Measurements from ENCODE around the gene MTA3.

The MTA3 gene

DNA sequence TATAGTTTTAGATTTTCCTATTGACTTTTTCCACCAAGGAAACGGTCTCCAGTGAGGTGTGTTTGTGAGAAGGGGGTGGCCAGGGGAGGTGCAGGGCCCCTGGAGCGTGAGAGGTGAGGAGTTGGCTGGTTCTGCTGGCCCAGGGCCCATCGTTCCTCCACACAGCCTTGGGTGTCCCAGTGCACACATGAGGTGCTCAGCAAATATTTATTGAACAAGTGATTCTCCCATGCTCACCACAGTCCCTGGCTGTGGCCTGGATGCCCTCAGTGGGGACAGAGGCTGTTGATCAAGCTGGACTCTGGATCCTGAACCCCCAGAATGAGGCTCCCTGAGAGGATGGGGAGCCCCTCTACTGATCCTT, 219.0 kb downstream of the MTA3 start:
- no peak for DNase-seq (ENCODE audit: low read depth)

DNA sequence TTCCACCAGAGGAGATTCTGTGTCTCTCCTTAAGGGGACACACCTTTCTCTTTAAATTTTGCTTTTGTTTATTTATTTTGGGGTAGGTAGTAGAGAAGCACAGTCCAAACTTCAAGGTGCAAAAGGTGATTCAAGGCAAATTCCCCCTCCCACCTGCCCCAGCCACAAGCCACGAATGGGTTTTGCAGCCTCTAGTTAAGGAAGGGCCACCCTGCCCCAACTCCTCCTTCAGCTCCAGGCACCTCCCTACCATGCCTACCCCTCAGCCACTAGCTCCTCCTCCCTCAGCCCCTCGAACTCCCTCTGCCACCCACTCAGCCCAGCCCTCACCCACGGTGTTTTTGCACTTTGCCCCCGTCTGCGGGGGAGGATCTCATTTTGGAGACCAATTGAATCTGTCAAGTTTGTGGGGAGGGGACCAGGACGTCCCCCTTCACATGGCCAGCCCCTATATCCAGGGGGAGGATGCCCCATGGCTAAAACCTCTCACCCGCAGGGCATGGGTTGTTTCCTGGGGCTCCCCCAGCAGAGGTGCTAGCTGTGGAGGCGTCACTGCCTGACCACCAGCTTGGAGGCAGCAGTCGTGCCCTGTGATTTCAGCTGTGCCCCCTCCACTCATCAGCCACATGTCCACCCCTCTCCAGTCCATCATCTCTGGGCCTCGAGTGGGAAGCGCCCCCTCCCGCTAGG, 219.5 kb downstream of the MTA3 start:
- no peak for DNase-seq (ENCODE audit: low read depth)

DNA sequence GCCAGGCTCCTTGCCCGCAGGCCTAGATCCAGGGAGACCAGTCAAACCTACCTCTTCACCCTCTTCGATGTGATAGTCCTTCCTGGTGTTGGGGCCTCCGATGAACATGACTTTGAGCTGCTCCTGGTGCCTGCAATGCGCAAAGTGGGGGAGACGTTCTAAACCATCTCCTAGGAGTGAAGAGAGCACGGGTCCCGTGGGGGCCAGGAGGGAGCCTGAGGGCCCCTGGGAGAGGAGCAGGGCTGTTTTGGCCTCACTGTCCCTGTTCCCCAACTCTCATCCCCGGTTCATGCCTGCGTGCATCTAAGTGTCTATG, 220.0 kb downstream of the MTA3 start:
- DNase-seq (ENCODE audit: low read depth), result no peak

DNA sequence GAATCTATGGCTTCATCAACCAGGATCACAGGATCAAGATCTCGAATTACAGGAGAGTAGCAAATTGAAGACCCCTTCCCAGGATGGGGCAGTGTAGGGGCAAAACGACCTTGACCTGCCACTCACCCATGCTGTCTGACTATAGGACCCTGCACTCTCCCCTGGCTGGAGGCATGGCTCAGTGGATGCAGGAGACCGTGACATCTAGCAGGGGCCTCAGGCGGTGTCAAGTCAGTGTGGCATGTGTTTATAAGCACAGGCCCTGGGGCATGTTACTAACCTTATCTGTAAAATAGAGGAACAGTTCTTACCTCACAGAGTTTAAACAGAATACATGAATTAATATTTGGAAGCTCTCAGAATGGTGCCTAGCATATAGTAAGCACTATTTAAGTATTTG, 220.4 kb downstream of the MTA3 start:
- DNase-seq (ENCODE audit: low read depth), result no peak

- no peak for DNase-seq (ENCODE audit: low read depth)
Observed at GRCh38 chr2:42789751-42790150, 221.3 kb downstream of the MTA3 start.

DNA sequence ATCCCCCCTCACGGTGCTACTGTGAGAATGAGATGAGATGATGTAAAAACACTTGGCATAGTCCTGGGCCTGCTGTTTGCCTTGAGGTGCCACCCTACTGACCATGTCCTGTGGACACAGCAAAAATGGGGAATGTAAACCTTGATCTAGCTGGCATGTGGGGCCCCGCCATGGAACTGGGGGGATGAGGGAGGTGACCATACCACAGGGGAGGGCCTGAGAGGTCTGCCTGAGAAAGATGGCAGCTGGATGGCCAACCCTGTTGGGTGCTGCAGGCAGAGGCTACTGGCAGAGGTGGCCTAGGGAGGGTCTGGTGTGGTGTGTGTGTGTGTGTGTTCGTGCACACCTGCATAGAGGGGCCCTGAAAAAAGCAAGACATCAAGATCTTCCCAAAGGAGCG, 223.2 kb downstream of the MTA3 start:
- DNase-seq (ENCODE audit: low read depth), result no peak

DNA sequence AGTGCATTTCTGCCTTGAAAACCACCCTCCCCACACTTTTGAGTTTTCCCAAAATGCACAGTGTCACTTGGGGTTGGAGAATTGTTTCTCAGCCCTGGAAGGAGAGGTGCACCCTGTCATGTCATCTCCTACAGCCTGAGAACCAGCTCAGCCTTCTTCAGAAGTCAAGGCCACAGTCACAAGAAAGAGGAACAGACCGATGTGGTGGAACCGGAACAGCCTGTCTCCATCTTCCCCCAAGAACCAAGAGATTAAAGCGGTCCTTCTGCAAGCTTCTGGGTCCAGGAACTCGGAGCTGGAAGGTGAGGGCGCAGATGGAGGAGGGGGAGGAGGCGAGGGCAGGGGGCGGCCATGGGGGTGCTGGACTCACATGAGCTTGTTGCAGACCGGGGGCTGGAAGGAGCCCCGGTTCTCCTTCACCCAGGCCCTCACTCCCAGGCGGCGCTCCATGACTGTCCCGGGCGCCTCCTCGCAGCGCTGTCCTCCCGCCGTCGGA, 223.7 kb downstream of the MTA3 start:
- DNase-seq (ENCODE audit: low read depth), result no peak

- DNase-seq (ENCODE audit: low read depth), result no peak
Observed at GRCh38 chr2:42792583-42793333, 224.3 kb downstream of the MTA3 start, which contains the start of gene HAAO. Gene HAAO (minus strand): TSS chr2:42792583. CDS start chr2:42792536, 47 bp downstream.

DNA sequence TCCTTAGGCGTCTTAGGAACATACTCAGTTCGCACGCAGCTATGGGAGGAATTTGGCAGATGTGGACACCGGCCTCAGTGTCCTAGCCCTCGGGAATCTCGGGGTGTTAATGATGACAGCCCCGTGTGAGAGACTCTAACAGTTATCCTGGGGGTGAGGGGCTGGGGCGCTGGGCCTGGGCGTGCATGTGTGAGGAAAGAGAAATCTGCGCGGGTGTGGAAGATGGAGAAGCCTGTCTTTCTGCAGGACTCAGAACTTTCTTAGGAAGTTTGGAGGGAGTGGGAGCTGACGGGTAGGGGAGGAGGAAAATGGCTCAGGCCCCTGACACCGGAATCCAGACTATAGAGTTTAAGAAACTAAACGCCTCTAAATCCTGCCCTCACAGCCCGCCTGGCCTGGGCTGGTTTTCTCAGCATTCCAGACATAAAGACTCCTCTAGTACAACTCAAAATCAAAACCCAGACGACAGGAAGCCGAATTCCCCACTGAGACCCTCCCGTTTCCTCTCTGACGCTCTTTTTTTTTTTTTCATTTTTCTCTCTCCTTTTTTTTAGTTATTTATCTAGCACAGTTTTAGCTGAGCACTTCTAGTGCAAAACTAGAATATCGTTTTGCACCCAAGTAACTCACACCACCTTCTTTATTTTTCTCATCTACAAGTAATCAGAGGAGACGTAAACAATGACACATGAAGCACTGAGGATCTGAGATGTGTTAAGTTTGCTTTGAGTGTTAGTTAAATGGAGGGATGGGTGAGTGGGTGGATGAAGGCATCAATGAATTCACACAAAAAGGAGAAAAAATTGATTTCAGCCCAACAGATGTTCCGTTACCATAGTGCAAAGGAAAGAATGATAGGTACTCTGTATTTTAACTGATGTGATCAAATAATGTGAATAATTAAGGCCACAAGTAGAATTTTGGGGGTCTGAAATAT, 225.2 kb downstream of the MTA3 start:
- DNase-seq (ENCODE audit: low read depth), result no peak

DNA sequence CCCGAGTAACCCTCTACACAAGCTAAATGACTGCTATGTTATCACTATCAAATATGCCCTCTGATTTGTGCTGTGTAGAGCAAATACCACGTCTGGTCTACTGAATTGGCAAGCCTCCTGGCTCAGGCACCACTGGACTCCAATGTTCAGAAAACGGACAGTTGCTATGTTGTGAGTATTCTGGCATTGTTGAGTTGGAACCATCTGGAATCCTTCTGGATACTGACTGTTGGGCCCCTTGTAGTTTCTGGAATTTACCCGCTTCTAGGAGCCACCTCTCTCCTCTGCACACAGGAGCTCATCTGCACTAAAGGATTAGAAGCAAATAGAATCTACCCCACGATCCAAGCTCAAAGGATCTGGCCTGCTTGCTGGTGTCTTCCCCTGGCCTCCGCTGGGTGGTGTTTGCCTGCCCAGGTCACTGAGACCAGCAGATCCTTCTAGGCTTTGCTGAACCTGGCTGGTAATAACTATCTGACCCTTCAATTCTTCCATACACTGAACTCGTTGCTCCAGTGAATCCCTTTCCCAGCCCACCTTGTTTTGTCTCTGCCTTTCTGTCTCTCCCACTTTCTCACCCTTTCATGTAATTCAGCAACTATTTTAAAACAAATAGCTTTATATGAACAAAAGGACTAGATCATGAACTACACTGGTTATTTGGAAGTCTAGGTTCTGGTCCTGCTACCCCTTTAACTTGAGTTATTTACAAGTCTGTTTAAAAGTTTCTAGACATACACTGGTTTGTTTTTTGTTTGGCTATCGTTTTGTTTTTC, 226.0 kb downstream of the MTA3 start:
- DNase-seq (ENCODE audit: low read depth), result no peak

- no peak for DNase-seq (ENCODE audit: low read depth)
Observed at GRCh38 chr2:42795275-42795674, 226.8 kb downstream of the MTA3 start.

DNA sequence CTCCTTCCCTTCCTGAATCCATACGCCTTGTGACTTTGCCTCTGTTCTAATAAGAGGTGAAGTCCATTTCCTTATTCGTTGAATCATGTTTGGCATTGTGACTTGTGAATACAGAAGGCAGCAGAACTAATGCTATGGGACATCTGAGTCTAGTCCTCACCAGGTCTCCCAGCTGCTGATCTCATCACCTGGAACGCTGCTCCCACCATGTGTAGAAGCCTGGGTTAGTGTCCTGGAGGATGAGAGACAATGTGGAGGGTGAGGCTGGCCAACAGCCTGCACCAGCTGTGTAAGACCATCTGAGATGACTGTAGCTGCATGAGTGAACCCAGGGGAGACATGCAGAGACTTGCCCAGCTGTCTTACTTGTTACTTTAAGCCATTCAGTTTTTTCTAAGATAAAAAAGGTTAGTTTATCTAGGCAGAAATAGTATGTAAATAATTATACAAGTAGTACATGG, 227.4 kb downstream of the MTA3 start:
- DNase-seq (ENCODE audit: low read depth), result no peak

DNA sequence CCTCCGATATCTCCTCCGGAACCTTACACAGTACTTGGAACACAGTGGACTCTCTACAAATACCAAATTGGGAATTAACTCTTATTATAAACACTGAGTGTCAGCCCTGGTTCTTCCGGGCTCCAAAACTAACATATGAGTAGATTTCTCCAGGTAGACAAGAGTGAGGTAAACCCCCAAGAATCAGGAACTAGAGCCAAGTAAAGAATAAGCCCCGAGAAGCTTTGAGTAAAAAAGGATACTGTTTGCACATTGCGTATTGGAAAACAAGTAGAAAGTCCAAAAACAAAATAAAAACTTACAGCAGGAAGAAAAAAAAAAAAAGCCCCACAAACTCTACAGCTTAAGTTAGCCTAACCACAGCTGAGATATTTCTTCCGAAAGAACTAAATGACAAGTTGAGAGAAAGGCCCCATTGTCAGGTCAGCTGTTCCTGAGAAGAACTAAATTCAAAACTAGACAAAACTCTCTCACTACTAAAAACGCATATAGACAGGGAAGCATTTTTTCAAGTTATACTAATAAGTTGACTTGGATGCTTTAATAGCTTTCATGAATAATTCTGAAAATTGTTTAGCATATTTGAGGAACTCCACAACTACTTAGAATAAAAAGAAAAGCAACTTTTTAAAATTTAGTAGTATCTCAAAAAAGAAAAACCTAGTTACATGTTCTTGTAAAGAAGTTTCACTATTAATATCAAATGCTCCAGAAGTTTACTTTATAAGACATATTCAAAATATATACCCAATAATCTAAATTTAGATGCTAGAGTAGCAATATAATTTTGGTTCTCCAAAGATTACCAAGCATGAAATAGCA, 228.2 kb downstream of the MTA3 start:
- DNase-seq (ENCODE audit: low read depth), result no peak

GRCh38 chr2:42797281-42797680, 228.8 kb downstream of the MTA3 start:
- DNase-seq (ENCODE audit: low read depth), result no peak

- DNase-seq (ENCODE audit: low read depth), result no peak
Observed at GRCh38 chr2:42799881-42800280, 231.4 kb downstream of the MTA3 start.

- DNase-seq (ENCODE audit: low read depth), result no peak
Observed at GRCh38 chr2:42800461-42800962, 232.1 kb downstream of the MTA3 start.

DNA sequence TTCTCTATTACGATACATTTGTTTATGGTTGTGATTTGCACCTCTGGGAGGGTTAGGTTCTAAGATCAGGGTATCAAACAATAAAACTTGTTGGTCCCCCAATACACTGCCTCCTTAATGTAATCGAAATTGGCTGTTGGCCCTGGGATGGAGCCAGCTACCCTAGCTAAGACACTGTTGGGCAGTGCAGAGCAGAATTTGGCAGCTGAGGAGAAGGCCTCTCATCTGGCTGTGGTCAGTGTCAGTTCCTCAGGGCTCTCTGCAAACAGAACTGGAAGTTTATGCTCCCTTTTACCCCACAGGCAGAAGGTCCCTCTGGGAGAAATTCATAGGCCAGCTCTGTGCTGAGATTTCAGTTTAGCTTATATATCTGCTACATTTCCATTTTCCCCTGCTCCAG, 232.5 kb downstream of the MTA3 start:
- DNase-seq (ENCODE audit: low read depth), result no peak

DNA sequence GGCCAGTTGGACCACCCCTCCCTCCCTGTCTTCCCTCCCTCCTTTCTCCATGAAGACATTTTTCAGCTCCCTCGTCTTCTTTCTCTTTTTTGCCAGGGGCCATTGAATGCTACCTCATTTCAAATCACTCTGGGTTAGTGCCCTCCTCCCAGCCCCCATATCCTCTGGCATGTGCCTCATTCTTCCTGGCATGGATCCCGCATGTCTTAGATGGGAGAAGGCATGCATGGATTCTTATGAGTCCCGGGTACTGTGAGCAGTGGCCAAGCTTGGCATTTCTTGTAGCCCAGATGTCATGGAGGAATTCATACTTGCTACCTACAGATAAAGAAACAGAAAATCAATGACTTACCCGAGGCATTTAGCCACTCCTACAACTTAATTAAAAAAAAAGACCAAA, 232.9 kb downstream of the MTA3 start:
- DNase-seq (ENCODE audit: low read depth), result no peak

- DNase-seq (ENCODE audit: low read depth), result no peak
Observed at GRCh38 chr2:42802150-42802549, 233.7 kb downstream of the MTA3 start.

GRCh38 chr2:42804338-42804737, 235.9 kb downstream of the MTA3 start:
- DNase-seq (ENCODE audit: low read depth), result no peak

DNA sequence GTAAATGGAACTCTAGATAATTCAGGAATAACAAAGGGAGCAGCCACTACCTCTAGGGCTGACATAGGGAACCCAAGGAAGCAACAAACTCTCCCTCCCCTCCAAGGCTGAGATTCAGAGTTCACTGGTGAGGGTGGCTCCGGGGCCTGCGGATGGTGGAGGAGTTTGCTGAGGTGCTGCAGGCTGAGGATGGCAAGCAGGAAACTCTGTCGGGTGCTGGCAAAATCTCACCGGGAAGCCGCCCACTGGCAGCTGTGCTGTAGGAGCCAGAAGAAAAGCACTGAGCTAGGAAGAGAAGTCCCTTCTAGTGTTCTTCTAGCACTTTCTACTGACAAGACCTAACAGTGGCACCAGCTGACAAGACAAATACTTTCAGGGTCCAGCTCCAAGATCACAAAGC, 236.5 kb downstream of the MTA3 start:
- no peak for DNase-seq (ENCODE audit: low read depth)

Measured in activated T-cell treated with anti-CD3 and anti-CD28 coated beads for 24 hours (primary cell).